GM21360 (cell line): ENCODE measurements around the gene STAG3.
"Not testable (repeated sequence)": the region's sequence is repeated elsewhere in the genome, so short reads cannot be mapped to it uniquely, and the experiment has no call there.

Experiments used
- ATAC-seq: cut with Tn5 transposase; IDR thresholded peaks from one replicate; pipeline ENCODE4 v1.9.1; 2021; ENCODE audit warnings: mild to moderate bottlenecking, moderate library complexity; ENCODE audit not compliant: unreplicated experiment

Gene STAG3

GRCh38 chr7:100210805-100211204 is 33.1 kb downstream of the STAG3 start:
- no peak for ATAC-seq

GRCh38 chr7:100211342-100211780 is 33.6 kb downstream of the STAG3 start:
- ATAC-seq = peak; percentile 46

GRCh38 chr7:100212631-100213286 is 35.0 kb downstream of the STAG3 start:
- ATAC-seq = no peak

- no peak for ATAC-seq
Observed at GRCh38 chr7:100213672-100214071, 36.0 kb downstream of the STAG3 start.

- ATAC-seq = not testable (repeated sequence)
Observed at GRCh38 chr7:100214356-100214755, 36.6 kb downstream of the STAG3 start.

- no peak for ATAC-seq
Observed at GRCh38 chr7:100215895-100216294, 38.2 kb downstream of the STAG3 start.

- ATAC-seq = peak; percentile 26
Observed at GRCh38 chr7:100217934-100218333, 40.2 kb downstream of the STAG3 start.

- ATAC-seq = no peak
Observed at GRCh38 chr7:100219271-100219737, 41.6 kb downstream of the STAG3 start.

- ATAC-seq = not testable (repeated sequence)
Observed at GRCh38 chr7:100219801-100220585, 42.3 kb downstream of the STAG3 start, which contains the start of gene PVRIG. TSS of gene PVRIG (plus strand) at chr7:100219949. CDS start at chr7:100219971, 22 bp downstream.

GRCh38 chr7:100220586-100221230 is 43.0 kb downstream of the STAG3 start:
- no peak for ATAC-seq

GRCh38 chr7:100221231-100221718 is 43.6 kb downstream of the STAG3 start:
- ATAC-seq = peak; percentile 43

- ATAC-seq = no peak
Observed at GRCh38 chr7:100221767-100222444, 44.2 kb downstream of the STAG3 start.

- no peak for ATAC-seq
Observed at GRCh38 chr7:100222445-100223132, 44.9 kb downstream of the STAG3 start.

GRCh38 chr7:100223376-100223927 is 45.7 kb downstream of the STAG3 start:
- ATAC-seq = not testable (repeated sequence)

GRCh38 chr7:100224891-100225290 is 47.2 kb downstream of the STAG3 start:
- ATAC-seq = not testable (repeated sequence)

GRCh38 chr7:100234660-100235317 is 57.1 kb downstream of the STAG3 start:
- not testable (repeated sequence) for ATAC-seq

- not testable (repeated sequence) for ATAC-seq
Observed at GRCh38 chr7:100239975-100240374, 62.3 kb downstream of the STAG3 start.

GRCh38 chr7:100243385-100243784 is 65.7 kb downstream of the STAG3 start:
- ATAC-seq = peak; percentile 57

GRCh38 chr7:100244988-100245605 is 67.4 kb downstream of the STAG3 start:
- ATAC-seq = not testable (repeated sequence)
